Activated CD4-positive, alpha-beta T cell treated with anti-CD3 and anti-CD28 coated beads for 24 hours (primary cell): ENCODE results near the gene STPG4.

Experiments used
- DNase-seq, 2 donors: peaks; one replicate each; pipeline ENCODE4 v3.0.0-alpha.2; 2020; ENCODE audit warnings: low read depth in 2 of 2

STPG4 gene

DNA sequence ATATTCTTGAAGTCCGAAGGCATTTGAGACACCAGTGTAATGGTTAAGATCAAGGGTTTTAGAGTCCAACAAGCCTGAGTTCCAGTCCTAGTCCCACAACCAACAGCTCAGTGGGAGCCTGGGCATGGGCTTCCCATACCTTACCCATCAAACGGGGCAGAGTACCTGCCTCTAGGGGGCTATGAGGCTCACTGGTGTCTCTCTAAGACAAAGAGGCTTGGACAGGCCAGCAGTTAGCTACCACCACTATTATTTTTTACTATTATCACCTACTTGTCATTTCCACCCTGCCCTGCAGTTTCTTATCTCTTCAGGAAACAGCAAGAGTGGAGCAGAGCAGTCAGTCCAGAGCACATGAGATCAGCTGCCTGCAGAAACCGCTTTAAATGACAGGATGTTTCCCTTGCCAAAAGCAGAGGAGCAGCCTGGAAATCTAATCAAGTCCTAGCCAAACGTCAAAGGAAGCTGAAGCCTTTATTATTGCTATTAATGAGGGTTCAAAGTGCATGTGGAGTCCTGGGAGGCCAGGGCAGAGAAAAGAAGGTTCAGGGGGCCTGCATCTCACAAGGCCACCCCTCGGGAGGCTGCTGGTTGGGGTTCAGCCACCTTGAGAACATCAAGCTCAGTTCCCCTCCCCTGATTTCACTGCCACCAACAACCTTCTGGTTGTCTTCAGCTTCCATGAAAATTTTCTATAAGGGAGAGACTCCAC lies 66.6 kb downstream of the STPG4 start:
- DNase-seq: no peak

DNA sequence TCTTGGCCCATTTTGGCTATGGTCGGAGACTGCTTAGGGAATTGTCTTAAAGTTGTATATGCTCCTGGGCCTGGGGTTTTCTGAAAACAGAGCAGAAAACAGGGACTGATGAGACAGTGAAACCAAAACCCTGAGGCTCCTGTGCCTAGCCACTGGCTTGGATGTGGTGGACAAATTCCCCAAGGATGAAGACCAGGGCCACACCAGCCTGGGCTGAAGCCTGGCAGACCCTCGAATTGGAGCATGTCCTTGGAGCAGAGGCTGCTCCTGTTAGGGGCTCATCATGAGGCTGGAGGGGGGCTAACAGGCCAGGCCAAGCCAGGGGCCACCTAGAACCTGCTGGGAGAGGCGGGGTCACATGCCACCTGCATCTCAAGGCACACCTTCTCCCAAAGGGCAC lies 68.1 kb downstream of the STPG4 start:
- DNase-seq: no peak

DNA sequence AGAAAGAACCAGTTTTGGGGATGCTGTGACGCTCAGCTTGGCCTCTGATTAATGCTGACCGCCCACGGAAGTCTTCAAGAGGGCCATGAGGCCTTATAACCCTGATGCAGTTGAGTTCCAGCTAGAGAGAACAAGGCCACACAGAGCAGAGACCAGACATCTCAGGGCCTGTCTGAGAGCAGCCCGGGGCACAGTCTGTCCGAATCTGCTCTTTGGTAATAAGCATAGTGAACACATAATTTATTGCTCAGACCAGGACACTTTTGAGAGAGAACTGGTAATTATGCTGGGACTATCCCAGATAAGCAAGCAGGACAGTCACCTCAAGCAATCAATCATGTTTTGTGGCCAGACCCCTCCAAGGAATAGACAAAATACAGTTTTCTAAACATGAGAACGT lies 68.5 kb downstream of the STPG4 start:
- DNase-seq: no peak

DNA sequence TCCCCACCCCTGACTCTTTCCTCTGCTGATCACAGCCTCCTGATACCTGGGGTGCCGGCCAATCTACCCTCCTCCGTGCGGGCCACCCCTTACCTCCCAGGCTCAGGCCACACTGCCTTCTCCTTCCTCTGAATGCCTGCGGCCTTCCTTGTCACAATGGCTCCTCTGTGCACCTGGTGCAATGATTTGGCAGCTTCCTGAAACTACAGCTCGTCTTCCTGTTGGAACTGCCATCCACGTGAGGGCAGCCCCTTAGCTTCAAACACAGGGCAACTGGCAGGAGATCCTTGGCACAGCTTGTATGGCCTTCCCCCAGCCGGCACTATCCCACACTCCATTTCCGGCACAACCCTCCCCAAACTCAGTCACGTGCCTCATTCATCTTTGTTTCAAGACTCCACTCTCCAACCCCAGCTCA lies 69.0 kb downstream of the STPG4 start:
- no peak for DNase-seq

DNA sequence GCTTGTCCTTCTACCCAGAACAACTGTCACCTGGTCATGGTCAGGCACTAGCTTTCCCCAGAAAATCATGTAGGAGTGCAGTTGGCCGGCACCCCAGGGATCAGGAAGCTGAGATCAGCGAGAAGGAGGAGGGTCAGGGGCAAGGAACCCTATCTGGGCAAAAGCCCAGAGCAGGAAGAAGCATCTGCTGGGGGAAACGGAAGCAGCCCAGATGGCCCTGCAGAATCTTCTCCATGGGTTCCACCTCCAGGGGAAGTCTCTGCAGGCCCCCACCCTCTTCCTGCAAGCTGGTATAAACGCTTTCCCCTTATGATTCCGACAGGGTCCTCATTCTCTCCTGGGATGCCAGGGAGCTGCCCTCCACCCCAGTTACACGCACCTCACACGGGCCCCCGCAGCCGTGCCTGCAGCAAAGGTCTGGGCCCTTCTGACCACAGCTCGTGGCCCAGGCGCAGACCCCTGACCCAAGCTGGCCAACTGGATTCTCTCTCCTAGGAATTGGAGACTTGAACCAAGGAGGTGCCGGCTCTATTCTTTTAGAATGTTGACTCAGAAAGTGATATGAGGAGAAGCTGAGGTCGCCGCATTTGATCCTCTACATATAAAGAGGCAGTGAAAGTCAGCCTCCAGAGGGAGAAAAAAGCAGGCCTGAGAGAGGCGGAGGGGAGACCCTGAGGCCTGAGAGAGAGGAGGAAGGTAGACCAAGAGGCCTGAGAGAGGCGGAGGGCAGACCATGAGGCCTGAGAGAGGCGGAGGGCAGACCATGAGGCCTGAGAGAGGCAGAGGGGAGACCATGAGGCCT lies 71.0 kb downstream of the STPG4 start:
- no peak for DNase-seq

DNA sequence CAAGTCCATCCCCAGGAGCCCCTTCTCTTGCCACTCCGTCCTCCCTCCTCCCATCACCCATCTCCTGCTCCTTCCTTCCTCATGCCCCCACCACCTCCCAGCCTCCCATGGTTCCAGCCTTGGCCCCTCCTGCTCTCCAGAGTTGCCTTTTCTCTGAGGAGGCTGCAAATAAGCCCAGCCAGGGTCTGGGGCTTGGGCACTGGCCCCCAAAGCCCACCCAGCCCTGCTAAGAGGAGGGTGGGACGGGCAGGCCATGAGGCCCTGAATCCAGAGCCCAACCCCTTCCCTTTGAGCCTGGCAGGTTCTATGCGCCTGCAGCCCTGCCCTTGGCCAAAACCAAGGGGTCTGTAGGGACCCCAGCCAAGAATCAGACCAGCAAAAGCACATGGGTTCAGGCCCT lies 71.6 kb downstream of the STPG4 start:
- no peak for DNase-seq

DNA sequence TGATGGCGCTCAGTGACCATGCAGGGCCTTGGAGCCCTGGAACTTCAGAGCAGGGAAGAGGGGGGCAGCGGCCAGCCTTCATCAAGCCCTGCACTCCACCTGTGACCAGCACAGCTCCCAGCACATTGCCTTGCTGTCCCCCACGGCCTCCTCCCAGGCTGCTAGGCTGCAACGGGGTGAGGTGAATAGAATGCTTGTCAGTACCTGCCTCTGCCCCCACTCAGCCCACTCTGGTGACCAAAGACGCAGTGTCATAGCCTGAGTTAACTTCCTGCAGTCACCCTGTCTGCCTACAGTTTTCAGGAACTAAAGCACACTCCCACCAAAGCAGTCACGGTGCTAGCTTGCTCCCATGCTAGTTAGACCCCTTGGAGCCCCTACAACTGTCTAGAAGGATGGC lies 72.1 kb downstream of the STPG4 start:
- no peak for DNase-seq

DNA sequence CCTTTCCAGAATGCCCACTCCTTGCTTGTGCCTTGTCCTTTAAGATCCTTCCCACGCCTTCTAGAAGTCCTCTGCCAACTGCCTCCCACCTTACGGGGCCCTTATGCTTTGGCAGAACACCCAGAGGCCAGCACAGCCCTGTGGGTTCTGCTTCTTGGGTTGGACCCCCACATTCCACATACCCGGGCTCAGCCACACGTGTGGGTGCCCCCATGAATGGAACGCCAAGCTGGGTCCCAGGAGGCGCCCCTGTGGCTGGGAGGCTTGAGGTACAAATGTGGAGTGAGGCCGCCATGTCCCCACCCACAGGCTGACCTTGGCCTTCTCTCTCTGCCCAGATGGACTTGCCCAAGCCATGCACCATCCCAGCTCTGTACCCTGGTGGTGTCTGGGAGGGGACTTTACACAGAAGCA lies 74.2 kb downstream of the STPG4 start:
- no peak for DNase-seq

DNA sequence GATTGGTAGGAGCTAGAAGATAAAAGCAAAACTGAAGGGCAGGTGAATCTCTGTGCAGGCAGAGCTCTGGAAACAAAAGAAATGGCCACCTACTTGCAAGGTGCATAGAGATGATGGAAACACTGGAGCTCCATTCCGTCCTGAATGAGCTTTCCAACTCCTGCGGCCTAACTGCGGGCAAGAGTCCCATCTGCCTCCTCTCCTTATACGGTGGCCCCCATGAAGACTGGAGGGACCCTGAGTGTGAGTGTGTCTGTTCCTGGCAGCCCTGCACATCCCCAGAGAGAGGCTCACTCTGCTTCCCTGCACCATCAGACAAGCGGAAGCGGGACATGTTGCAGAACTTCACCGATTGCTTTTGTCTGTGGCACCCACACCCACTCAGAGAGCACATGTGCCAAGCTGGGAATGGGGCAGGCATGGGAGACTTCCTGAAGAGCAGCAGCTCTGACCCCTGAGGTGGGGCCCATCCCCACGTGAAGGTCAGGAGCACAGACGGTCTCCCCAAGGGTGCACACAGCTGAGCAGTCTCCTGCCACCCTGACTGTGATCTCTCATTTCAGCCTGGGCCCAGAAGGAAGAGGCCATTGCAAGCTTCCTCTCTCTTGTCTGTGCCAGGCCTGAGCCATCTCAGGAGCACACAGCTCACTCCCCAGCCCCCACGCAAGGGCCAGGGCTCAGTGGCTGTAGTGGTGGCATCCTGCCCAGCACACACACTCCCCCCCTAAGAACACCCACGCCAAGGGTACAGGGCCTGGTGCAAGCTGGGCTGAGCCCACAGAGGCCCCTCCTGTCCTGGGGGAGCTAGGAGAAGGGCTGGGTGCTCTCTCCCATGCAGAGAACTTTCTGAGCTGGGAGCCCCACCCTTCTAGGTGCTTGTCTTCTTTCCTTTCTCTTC lies 75.3 kb downstream of the STPG4 start:
- no peak for DNase-seq

DNA sequence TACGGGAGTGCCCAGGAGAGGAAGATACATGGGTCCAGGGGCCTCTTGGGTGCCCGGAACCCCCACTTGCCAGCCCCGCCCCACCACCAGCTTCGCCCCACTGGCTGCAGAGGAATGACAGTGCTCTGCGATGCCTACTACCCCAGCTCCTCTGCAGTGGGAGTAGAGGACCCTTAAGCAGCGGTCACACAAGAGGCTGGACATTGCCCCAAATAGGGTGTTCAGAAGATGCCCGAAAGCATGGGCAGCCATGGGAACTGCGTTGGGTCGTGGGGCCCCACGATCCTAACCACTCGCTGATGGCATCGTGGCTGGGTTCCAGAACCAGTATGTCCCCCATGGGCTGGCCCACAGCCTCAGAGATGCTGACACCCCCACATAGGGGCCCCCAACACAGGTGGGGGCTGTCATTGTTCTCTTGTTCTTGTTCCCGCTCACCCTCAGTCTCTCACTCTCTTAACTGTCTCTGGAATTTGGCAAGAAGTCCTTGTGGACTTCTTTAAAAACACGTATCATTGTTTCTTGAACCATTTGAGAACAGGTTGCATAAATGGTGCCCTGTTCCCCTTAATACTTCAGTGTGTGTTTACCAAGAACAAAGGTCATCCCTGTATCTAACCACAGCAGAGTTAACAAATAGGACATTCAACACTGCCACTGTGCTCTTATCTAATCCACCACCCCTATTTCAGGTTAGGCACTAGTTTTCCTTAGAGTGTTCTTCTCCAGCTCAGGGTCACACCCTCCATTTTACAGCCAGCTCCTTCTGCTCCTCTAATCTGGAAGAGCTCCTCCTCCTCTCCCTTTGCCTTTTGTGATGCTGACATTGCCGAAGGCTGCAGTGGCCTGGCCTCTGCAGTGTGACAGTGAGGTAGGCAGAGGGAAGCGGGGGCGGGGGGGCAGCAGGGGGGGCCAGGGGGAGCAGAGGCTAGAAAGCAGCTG lies 76.3 kb downstream of the STPG4 start:
- DNase-seq: no peak

DNA sequence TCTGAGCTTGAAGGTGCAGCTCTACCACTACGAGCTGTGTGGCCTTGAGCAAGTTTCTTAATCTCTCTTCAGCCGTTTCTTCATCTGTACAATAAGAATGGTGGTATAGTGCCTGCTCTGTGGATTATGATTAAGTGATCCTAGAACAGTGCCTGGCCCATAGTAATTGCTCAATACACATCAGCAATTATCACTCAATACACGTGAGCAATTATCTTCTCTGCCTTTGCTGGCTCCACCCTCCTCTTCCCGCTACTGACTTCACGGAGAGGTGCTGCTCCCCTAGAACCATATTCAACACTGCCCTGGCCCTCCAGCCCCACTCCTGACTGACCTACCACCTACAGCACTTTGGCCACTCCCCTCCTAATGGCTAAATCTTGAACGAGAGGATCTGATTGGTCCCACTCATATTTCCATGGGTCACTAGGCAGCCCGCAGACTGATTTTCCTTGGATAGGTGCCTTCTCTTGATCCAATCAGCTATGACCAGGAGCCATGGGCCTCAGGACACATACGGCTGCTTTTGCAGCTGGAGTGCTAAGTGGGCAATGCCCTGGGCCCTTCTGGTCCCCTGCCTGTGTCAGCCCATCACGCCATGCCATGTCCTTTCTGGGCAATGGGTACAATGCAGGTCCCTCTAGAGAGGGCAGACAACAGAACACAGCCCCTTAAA lies 77.5 kb downstream of the STPG4 start:
- no peak for DNase-seq

DNA sequence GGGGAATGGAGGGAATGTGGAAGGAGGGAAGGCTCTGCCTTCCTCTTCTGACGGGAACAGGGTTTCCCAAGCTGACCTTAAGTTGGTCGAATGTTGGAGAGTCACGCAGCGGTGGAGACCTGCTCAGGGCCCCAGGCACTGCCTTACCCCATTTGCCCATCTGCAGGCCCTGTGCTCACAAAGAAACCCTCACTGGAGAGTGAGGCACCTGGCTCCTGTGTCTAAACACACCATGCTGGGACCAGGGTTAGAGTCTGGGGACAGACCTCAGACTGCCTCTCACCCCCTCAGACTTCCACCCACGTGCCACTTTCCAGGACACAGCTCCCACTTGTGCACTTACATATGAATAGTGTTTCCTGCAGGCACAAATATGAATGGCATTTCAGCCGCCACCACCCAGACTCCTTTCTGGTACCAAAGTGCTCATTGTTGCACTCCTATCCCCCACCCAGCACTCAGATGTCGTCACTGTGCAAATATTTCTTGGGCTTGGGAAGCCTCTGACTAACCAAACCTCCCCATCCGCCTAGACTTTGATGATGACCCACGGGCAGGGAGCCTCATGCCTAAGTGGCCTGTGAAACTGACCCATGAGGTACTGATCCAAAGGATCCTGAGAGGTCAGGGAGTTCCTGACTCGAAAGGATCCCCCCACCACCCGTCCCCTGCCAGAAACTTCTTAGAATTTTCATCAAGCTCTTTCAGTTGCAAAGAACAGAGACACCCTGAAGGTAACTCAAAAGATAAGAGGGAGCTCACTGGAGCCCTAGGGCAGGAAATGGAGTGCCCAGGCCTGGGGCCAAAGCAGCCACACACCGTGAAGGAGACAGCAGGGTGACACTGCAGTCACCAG lies 78.3 kb downstream of the STPG4 start:
- DNase-seq: no peak

DNA sequence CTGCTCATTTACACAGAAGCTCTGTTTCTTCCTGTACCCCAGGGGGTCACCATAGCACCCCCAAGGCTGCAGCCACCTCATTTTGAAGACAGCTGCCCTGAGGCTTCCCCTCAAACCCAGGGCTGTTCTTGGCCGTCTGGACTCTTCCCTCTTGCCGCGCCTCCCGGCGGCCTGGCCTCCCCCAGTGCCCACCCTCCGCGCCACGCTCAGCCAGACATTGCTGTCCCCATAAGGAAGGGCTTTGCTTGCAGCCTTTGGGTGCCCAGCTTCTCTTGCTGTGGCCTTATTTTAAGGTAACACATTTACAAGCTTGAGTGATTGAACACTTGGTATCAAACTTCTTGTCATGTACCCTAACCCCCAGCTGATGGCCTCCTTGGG lies 79.0 kb downstream of the STPG4 start:
- no peak for DNase-seq

DNA sequence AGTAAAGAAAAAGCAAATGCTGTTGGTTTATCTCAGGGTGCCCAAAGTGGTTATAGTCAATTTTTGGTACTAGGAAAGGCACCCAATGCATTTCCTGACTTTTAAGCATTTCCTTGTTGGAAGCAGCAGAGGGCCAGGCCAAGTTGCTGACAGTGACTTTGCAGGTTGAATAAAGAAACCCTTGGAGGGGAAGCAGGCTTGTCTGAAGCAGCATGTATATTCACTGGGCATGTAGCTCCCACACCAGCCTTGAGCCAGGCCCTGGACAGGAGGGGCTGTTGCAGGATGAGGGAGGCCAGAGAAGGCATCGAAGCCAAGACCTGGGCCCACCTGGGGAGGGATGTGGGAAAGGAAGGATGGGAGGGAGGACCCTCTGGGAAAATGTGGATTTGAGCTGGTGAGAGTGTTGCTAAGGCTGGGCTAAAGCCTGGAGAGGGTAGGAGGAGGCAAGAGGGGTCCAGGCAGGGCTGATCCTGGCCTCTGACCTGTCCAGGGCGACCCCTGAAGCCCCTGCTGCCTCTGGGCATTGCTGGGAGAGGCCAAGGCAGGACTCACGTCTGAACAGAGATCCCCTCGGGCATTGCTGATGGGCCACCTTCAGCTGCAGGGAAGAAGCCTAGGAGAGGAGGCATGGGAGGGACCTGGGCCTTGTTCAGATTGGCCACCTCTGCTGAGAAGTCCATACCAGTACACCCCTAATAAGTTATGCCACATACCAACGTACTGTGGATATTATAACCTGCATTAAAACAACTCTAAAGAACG lies 79.6 kb downstream of the STPG4 start:
- DNase-seq: no peak

DNA sequence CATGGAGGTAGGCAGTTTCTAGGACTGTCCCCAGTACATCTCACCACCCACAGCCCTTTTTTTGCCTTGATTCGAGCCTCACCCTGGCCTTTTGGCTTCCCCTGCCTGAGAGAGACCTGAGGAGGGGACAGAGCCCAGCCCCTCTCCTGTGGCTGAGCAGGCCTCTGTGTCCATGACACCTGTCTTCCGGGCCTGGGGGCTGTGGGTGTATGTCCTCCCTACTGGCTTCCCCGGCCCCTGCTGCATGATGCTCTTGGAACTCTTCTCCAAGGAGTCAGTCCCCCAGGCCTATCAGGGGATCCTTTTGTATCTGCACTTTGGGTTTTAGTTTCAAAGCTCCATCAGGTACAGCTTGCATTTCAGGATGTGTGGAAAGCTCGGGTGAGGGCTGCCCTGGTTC lies 80.4 kb downstream of the STPG4 start:
- DNase-seq: no peak

DNA sequence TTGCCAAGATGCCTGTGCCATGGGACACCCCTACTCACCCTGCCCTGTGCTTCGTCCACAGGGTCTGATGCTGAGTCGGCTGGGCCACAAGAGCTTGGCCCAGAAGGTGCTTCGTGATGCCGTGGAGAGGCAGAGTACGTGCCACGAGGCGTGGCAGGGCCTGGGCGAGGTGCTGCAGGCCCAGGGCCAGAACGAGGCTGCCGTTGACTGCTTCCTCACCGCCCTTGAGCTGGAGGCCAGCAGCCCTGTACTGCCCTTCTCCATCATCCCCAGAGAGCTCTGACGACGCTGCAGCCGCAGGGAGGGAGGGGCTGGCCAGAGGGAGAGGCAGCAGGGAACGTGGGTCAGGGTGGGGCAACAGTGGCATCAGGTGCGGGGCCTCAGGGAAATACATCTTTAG lies 81.5 kb downstream of the STPG4 start:
- no peak for DNase-seq

DNA sequence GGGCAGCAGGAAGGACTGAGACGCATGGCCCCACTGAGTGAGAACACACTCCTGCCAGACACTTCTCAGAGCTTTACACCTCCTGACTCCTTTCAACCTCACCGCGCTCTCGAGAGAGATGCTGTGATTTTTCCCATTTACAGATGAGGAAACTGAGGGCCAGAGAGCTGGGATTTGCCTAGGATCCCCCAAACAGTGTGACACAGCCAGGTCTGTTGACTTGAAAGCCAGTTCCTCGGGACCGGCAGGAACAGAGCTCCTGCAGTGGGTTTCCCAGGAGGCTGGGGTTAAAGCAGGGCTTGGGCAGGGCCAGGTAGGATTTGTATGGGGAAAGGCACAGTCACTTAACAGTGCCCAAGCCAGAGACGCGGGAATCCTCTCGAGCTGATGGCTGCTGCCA lies 81.9 kb downstream of the STPG4 start:
- no peak for DNase-seq

DNA sequence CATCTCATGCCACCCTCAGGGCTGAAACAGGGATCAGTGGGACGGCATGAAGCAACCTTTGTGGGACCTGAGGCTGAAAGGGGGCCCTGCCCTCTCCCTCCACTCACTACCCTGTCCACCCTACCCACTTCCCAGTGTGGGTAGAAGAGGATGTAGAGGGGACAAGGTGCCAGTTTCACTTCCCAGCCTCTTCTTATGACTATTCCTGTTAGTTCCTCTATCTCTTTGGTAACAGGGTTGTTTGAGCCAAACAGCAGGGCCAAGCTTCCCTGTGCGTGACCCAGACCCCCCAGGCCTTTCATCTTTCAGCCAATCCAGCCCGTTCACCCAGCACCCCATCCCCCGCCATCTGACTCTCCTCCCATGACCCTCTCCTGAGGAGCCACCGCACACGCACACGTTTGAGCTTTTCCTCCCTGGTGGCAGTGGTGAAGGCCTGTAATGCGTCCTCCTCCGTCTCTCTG lies 82.3 kb downstream of the STPG4 start:
- DNase-seq: no peak
